OCI-LY7 (cell line): ENCODE measurements around the gene DIAPH3.

ENCODE experiments used
- EZH2phosphoT487 ChIP-seq: fragments of 200-600 bp; sonication (generic); IDR thresholded peaks from 2 replicates; pipeline ENCODE4 v1.6.1; 2018; ENCODE audit warnings: low read depth, borderline replicate concordance, mild to moderate bottlenecking, mixed run types, antibody characterized with exemption, low read length, moderate library complexity, mixed read lengths
- TF ChIP-seq, protein P1 (sequence below): fragments of 200-600 bp; sonication (generic); conservative IDR thresholded peaks from 2 replicates; pipeline ENCODE4 v1.5.1; 2014; ENCODE audit warnings: mild to moderate bottlenecking, antibody characterized with exemption, low read length, moderate library complexity, mixed read lengths

DNA sequence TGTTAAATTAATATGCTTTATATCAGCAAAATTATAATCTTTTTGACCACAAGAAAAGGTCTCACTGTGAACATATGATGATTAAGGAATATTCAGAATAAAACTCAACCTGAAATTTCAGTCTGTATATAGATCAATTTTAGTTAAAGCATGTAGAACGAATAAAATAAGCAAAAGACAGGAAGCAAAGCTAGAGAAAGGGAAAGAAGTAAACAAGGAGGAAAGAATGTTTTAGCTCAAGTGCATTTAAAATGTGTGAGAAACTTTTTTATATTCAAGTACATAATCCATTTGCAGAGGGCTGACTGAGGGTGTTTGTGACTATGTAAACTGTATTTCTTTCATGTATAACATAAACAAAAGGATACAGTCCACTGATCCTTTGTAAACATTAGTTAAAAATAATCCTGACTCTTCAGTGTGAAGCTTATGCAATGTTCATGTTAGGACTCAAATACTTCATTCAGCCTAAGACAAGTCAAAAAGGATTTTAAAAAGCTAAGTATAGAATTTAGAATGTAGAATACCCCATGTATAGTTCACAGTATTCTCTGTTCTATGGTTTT is 472.1 kb downstream of the DIAPH3 start:
- TF ChIP-seq, protein P1, sequence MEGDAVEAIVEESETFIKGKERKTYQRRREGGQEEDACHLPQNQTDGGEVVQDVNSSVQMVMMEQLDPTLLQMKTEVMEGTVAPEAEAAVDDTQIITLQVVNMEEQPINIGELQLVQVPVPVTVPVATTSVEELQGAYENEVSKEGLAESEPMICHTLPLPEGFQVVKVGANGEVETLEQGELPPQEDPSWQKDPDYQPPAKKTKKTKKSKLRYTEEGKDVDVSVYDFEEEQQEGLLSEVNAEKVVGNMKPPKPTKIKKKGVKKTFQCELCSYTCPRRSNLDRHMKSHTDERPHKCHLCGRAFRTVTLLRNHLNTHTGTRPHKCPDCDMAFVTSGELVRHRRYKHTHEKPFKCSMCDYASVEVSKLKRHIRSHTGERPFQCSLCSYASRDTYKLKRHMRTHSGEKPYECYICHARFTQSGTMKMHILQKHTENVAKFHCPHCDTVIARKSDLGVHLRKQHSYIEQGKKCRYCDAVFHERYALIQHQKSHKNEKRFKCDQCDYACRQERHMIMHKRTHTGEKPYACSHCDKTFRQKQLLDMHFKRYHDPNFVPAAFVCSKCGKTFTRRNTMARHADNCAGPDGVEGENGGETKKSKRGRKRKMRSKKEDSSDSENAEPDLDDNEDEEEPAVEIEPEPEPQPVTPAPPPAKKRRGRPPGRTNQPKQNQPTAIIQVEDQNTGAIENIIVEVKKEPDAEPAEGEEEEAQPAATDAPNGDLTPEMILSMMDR: no peak
- no peak for TF ChIP-seq EZH2phosphoT487
